NB4 (cell line): ENCODE data around the gene FAIM2.

Experiments
- DNase-seq: peaks from one replicate; pipeline ENCODE4 v3.0.0; 2010; ENCODE audit warnings: low read depth
- H3K4me3 ChIP-seq: one replicate; pipeline ENCODE4 v1.5.1; 2011; ENCODE audit warnings: mild to moderate bottlenecking, low read depth, low read length, moderate library complexity
- MYC ChIP-seq: IDR thresholded peaks from 2 replicates; pipeline ENCODE4 v1.6.1; 2011; ENCODE audit warnings: low read depth, low read length
- POLR2A ChIP-seq: IDR thresholded peaks from 2 replicates; pipeline ENCODE4 v1.6.1; 2011; ENCODE audit warnings: mild to moderate bottlenecking; ENCODE audit not compliant: insufficient read length; ENCODE audit errors: extremely low read depth
- TF ChIP-seq, protein P1 (sequence below): IDR thresholded peaks from 2 replicates; pipeline ENCODE4 v1.6.1; 2011; ENCODE audit warnings: low read depth, low read length
- TF ChIP-seq, protein P2 (sequence below): IDR thresholded peaks from one replicate; pipeline ENCODE4 v1.5.1; 2012; ENCODE audit warnings: low read depth, low read length

The FAIM2 gene

DNA sequence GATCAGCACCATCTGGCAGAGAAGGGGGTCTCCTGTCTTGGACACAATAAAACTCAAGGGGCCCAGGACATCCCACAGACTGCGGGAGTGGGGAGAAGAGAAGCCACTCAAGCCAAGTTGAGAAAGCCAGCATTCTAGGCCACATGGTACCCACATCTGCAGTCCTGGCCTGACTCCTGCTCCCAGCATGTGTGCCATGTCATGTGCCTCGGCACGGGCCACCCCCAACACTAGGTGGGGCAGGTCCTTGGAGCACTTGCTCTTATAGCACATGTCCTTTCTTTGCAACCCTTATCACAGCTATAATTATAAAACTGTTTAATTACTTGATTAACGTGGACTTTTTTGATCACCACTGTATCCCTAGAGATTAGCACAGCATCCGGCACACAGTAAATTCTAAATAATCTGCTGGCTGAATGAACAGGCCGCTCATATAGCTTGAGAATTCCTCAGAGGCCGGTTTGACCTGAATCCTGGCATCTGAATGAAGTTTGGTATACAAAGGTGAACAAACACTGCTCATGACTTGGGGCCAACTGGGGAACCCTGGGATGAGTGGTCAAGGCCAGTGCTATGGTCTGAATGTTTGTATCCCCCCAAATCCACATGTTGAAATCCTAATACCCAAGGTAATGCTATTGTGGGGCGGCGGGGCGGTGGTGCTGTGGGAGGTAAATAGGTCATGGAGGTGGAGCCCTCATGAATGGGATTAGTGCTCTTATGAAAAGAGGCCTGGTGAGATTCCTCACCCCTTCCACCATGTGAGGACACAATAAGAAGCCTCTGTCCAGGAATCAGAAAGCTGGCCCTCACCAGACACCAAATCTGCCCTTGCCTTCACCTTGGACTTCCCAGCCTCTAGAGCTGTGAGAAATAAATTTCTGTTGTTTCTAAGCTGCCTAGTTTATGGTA lies 82.1 kb downstream of the FAIM2 start:
- peak; percentile 20 for DNase-seq
- H3K4me3 ChIP-seq, result no peak overlapping the region
- TF ChIP-seq MYC, result no peak
- TF ChIP-seq, protein P1, sequence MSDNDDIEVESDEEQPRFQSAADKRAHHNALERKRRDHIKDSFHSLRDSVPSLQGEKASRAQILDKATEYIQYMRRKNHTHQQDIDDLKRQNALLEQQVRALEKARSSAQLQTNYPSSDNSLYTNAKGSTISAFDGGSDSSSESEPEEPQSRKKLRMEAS, result no peak
- TF ChIP-seq, protein P2, sequence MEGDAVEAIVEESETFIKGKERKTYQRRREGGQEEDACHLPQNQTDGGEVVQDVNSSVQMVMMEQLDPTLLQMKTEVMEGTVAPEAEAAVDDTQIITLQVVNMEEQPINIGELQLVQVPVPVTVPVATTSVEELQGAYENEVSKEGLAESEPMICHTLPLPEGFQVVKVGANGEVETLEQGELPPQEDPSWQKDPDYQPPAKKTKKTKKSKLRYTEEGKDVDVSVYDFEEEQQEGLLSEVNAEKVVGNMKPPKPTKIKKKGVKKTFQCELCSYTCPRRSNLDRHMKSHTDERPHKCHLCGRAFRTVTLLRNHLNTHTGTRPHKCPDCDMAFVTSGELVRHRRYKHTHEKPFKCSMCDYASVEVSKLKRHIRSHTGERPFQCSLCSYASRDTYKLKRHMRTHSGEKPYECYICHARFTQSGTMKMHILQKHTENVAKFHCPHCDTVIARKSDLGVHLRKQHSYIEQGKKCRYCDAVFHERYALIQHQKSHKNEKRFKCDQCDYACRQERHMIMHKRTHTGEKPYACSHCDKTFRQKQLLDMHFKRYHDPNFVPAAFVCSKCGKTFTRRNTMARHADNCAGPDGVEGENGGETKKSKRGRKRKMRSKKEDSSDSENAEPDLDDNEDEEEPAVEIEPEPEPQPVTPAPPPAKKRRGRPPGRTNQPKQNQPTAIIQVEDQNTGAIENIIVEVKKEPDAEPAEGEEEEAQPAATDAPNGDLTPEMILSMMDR, result no peak

DNA sequence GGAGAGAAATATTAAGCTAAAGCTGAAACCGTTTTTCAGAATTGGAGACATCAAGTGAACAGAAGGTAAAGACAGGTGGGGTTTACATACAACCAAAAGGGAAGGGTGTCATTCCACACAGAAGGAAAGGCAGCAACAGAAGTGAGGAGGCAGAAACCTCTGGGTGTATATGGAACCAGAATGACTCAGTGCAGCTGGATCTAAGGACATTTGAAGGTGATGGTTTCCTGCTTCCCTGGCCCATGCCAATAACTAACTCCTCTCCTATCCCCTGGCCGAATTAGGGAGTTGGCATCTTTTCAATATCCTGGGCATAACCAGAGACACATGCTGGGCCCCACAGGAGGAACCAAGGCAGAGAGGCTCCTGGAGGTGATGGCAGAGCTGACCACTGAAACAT lies 83.9 kb downstream of the FAIM2 start:
- no peak for DNase-seq
- TF ChIP-seq, protein P2, result no peak
- TF ChIP-seq MYC (no peak), POLR2A (no peak)
- TF ChIP-seq, protein P1, result no peak

DNA sequence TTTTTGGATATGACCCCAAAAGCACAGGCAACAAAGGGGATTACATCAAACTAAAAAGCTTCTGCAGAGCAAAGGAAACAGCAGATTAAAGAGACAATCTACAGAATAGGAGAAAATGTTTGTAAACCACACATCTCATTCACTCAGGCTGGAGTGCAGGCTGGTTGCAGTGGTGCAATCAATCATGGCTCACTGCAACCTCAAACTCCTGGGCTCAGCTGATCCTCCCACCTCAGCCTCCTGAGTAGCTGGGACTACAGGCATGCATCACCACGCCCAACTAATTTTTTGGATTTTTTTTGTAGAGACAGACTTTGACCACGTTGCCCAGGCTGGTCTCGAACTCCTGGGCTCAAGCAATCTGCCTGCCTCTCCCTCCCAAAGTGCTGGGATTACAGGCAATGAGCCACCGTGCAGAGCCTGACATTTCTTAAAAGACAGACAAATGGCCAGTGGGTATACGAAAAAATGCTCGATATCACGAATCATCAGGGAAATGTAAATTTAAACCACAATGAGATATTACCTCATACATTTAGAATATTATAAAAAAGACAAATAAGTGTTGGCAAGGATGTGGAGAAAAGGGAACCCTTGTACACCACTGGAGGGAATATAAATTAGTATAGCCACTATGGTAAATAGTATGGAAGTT lies 85.3 kb downstream of the FAIM2 start:
- DNase-seq, result peak; percentile 54
- H3K4me3 ChIP-seq, result no peak overlapping the region
- TF ChIP-seq MYC (no peak), POLR2A (no peak)
- TF ChIP-seq, protein P1, result no peak
- TF ChIP-seq, protein P2, result no peak

More for the DNA sequence above, 83.9 kb downstream of the FAIM2 start:
- H3K4me3 ChIP-seq, result no peak overlapping the region
